HepG2 (cell line): ENCODE data around the gene PML. TPM values are rescaled to one million over a fixed set of nuclear protein-coding genes. Genes with fewer than 3 reads are reported as not detected.

ENCODE experiments used
- ASH2L ChIP-seq: fragments of 300-600, 200-600 bp; sonication (generic); IDR thresholded peaks from 2 replicates; pipeline ENCODE4 v1.7.0; 2017; ENCODE audit warnings: low read depth, mild to moderate bottlenecking, moderate library complexity, mixed read lengths, low read length; ENCODE audit not compliant: insufficient read length
- EZH2 ChIP-seq: conservative IDR thresholded peaks from 2 replicates; pipeline ENCODE4 v1.6.1; 2012; ENCODE audit warnings: mild to moderate bottlenecking, low read depth, low read length, moderate library complexity
- FIP1L1 ChIP-seq: fragments of 200-400 bp; formaldehyde crosslinking; IDR thresholded peaks from 2 replicates; pipeline ENCODE4 v1.6.1; 2018; ENCODE audit warnings: low read depth, mild to moderate bottlenecking, low read length, moderate library complexity, borderline replicate concordance; ENCODE audit not compliant: insufficient read depth
- FOXM1 ChIP-seq: sonication (generic); formaldehyde crosslinking; IDR thresholded peaks from 2 replicates; pipeline ENCODE4 v1.5.0; 2020; ENCODE audit warnings: missing genetic modification reagents
- IKZF1 ChIP-seq: fragments of 450-650 bp; IDR thresholded peaks from 2 replicates; pipeline ENCODE4 v1.7.1; 2016
- JARID2 ChIP-seq: sonication (generic); formaldehyde crosslinking; IDR thresholded peaks from 2 replicates; pipeline ENCODE4 v1.8.1; 2023; ENCODE audit warnings: missing genetic modification reagents, inconsistent platforms; ENCODE audit not compliant: insufficient replicate concordance
- KDM4B ChIP-seq: sonication (generic); formaldehyde crosslinking; IDR thresholded peaks from 2 replicates; pipeline ENCODE4 v1.4.0; 2020; ENCODE audit warnings: missing genetic modification reagents
- PHF5A ChIP-seq: IDR thresholded peaks from one replicate; pipeline ENCODE4 v1.6.1; 2018; ENCODE audit warnings: low read depth, missing genetic modification reagents; ENCODE audit not compliant: unreplicated experiment
- TOE1 ChIP-seq: sonication (generic); formaldehyde crosslinking; IDR thresholded peaks from 2 replicates; pipeline ENCODE4 v1.4.0; 2020; ENCODE audit warnings: mild to moderate bottlenecking, missing genetic modification reagents
- TOPORS ChIP-seq: sonication (generic); formaldehyde crosslinking; IDR thresholded peaks from 2 replicates; pipeline ENCODE4 v1.8.0; 2023; ENCODE audit warnings: mild to moderate bottlenecking, missing genetic modification reagents
- TRIM24 ChIP-seq: sonication (generic); formaldehyde crosslinking; IDR thresholded peaks from 2 replicates; pipeline ENCODE4 v1.8.0; 2022; ENCODE audit warnings: mild to moderate bottlenecking, missing genetic modification reagents
- ZMYM2 ChIP-seq: sonication (generic); formaldehyde crosslinking; IDR thresholded peaks from 2 replicates; pipeline ENCODE4 v1.8.0; 2022; ENCODE audit warnings: mild to moderate bottlenecking, missing genetic modification reagents
- ZNF17 ChIP-seq: sonication (generic); formaldehyde crosslinking; IDR thresholded peaks from 2 replicates; pipeline ENCODE4 v1.5.0; 2020; ENCODE audit warnings: mild to moderate bottlenecking, missing genetic modification reagents
- ZNF329 ChIP-seq: sonication (generic); formaldehyde crosslinking; IDR thresholded peaks from 2 replicates; pipeline ENCODE4 v1.9.0; 2021; ENCODE audit warnings: low read depth, mild to moderate bottlenecking, missing genetic modification reagents
- ZNF749 ChIP-seq: sonication (generic); formaldehyde crosslinking; IDR thresholded peaks from 2 replicates; pipeline ENCODE4 v1.8.0; 2022; ENCODE audit warnings: mild to moderate bottlenecking, missing genetic modification reagents, moderate library complexity, borderline replicate concordance
- ZNF772 ChIP-seq: sonication (generic); formaldehyde crosslinking; IDR thresholded peaks from 2 replicates; pipeline ENCODE4 v1.5.0; 2020; ENCODE audit warnings: mild to moderate bottlenecking, missing genetic modification reagents
- polyA plus RNA-seq, 8 experiments: library from polyadenylated mRNA; depleted of rRNA in 3 of 8; stranded (reverse) in 7 of 8; unstranded in 1 of 8; fragments of >200 nt; fragmentation: Illumina TruSeq in 4 of 8; extraction: Trizol in 4 of 8; gene quantifications; 2 replicates each; pipeline versions ENCODE4 v1.2.1 to v1.2.3, GENCODE V29; 2011 to 2016; ENCODE audit warnings: low read depth in 4 of 8, missing spikeins in 1 of 8, mixed read lengths in 1 of 8; ENCODE audit not compliant: insufficient read depth in 1 of 8
- total RNA-seq, 5 experiments: library from RNA; depleted of rRNA; stranded (reverse); fragments of >200 nt; fragmentation: Illumina TruSeq; extraction: Trizol; gene quantifications; 2 replicates each; pipeline ENCODE4 v1.2.3, GENCODE V29; 2016; ENCODE audit warnings: low read depth in 1 of 5
- TF ChIP-seq, protein P1 (sequence below): sonication (generic); formaldehyde crosslinking; IDR thresholded peaks from 2 replicates; pipeline ENCODE4 v1.5.1; 2020; ENCODE audit warnings: missing genetic modification reagents, mild to moderate bottlenecking, borderline replicate concordance
- TF ChIP-seq, protein P2 (sequence below): sonication (generic); formaldehyde crosslinking; IDR thresholded peaks from 2 replicates; pipeline ENCODE4 v1.4.0; 2020; ENCODE audit warnings: mild to moderate bottlenecking, missing genetic modification reagents
- TF ChIP-seq, protein P3 (sequence below): sonication (generic); formaldehyde crosslinking; IDR thresholded peaks from 2 replicates; pipeline ENCODE4 v1.4.0; 2020; ENCODE audit warnings: missing genetic modification reagents, borderline replicate concordance
- TF ChIP-seq, protein P4 (sequence below): sonication (generic); formaldehyde crosslinking; IDR thresholded peaks from 2 replicates; pipeline ENCODE4 v1.9.0; 2021; ENCODE audit warnings: missing genetic modification reagents, borderline replicate concordance

PML gene
- total and polyA plus RNA-seq, 2 of the 13 experiments (the other 11 are each of a cell fraction or from before 2014, with no cell fraction given): 2.9 to 3.9 TPM

DNA sequence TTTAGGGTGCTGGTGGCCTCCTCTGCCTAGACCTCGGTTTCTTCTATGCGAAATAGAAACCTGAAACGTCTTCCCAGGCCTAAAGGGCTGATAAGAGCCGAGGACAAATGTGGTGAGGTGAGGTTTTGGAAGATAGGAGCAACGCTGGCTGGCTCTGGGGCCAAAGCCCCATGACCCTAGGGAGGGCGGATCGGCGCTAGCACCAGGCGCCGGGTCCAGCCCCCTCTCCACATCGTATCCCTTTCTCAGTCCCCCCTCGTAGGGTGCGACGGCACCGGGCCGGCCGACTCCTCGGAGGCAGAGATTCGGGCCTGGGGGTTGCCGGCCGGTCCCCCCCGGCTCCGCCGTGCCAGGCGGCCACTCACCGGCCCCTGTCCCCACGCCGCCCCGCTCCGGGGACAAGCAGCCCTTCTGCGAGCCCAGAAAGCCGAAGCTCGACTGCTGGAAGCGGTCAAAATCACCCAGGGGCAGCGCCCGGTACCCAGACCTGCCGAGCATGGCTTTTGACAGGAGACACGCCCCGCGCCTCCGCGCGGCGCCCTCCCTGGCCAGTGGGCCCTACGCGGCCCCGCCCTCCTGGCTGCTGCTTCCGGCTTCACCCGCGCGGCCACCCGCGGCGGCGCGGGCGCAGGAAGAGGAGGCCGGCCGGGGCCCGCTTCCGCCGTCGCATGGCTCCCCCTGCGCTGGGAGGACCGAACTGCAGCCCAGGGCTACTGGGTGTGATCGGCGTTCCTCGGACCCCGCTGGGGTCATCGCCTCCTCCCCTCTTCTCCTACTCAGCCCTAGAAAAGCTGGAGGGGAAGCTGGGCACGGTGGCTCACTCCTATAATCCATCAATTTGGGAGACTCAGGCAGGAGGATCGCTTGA, 2.6 kb upstream of the PML start, which contains the start of gene STOML1 (continued):
- no peak for TF ChIP-seq ZMYM2 (CRISPR knock-in tag)
- TF ChIP-seq ZNF749 (CRISPR knock-in tag): peak; percentile 17; the same call in 1 of the 2 replicates
- TF ChIP-seq, protein P1, sequence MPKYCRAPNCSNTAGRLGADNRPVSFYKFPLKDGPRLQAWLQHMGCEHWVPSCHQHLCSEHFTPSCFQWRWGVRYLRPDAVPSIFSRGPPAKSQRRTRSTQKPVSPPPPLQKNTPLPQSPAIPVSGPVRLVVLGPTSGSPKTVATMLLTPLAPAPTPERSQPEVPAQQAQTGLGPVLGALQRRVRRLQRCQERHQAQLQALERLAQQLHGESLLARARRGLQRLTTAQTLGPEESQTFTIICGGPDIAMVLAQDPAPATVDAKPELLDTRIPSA (CRISPR knock-in tag): no peak
- TF ChIP-seq TRIM24 (CRISPR knock-in tag): no peak
- TF ChIP-seq TOPORS (CRISPR knock-in tag): no peak
- TF ChIP-seq ASH2L: peak; percentile 53
- no peak for TF ChIP-seq FIP1L1
- TF ChIP-seq, protein P2, sequence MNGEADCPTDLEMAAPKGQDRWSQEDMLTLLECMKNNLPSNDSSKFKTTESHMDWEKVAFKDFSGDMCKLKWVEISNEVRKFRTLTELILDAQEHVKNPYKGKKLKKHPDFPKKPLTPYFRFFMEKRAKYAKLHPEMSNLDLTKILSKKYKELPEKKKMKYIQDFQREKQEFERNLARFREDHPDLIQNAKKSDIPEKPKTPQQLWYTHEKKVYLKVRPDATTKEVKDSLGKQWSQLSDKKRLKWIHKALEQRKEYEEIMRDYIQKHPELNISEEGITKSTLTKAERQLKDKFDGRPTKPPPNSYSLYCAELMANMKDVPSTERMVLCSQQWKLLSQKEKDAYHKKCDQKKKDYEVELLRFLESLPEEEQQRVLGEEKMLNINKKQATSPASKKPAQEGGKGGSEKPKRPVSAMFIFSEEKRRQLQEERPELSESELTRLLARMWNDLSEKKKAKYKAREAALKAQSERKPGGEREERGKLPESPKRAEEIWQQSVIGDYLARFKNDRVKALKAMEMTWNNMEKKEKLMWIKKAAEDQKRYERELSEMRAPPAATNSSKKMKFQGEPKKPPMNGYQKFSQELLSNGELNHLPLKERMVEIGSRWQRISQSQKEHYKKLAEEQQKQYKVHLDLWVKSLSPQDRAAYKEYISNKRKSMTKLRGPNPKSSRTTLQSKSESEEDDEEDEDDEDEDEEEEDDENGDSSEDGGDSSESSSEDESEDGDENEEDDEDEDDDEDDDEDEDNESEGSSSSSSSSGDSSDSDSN (CRISPR knock-in tag): peak; percentile 19; the same call in 1 of the 2 replicates
- no peak for TF ChIP-seq FOXM1 (CRISPR knock-in tag)
- TF ChIP-seq ZNF329: no peak
- no peak for TF ChIP-seq ZNF772 (CRISPR knock-in tag)
- TF ChIP-seq EZH2: no peak
- no peak for TF ChIP-seq TOE1 (CRISPR knock-in tag)
- TF ChIP-seq, protein P3, sequence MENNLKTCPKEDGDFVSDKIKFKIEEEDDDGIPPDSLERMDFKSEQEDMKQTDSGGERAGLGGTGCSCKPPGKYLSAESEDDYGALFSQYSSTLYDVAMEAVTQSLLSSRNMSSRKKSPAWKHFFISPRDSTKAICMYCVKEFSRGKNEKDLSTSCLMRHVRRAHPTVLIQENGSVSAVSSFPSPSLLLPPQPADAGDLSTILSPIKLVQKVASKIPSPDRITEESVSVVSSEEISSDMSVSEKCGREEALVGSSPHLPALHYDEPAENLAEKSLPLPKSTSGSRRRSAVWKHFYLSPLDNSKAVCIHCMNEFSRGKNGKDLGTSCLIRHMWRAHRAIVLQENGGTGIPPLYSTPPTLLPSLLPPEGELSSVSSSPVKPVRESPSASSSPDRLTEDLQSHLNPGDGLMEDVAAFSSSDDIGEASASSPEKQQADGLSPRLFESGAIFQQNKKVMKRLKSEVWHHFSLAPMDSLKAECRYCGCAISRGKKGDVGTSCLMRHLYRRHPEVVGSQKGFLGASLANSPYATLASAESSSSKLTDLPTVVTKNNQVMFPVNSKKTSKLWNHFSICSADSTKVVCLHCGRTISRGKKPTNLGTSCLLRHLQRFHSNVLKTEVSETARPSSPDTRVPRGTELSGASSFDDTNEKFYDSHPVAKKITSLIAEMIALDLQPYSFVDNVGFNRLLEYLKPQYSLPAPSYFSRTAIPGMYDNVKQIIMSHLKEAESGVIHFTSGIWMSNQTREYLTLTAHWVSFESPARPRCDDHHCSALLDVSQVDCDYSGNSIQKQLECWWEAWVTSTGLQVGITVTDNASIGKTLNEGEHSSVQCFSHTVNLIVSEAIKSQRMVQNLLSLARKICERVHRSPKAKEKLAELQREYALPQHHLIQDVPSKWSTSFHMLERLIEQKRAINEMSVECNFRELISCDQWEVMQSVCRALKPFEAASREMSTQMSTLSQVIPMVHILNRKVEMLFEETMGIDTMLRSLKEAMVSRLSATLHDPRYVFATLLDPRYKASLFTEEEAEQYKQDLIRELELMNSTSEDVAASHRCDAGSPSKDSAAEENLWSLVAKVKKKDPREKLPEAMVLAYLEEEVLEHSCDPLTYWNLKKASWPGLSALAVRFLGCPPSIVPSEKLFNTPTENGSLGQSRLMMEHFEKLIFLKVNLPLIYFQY (CRISPR knock-in tag): peak; percentile 64; the same call in 1 of the 2 replicates
- TF ChIP-seq ZNF17 (CRISPR knock-in tag): no peak
- TF ChIP-seq PHF5A: no peak
- no peak for TF ChIP-seq KDM4B (CRISPR knock-in tag)
- no peak for TF ChIP-seq IKZF1
- TF ChIP-seq, protein P4, sequence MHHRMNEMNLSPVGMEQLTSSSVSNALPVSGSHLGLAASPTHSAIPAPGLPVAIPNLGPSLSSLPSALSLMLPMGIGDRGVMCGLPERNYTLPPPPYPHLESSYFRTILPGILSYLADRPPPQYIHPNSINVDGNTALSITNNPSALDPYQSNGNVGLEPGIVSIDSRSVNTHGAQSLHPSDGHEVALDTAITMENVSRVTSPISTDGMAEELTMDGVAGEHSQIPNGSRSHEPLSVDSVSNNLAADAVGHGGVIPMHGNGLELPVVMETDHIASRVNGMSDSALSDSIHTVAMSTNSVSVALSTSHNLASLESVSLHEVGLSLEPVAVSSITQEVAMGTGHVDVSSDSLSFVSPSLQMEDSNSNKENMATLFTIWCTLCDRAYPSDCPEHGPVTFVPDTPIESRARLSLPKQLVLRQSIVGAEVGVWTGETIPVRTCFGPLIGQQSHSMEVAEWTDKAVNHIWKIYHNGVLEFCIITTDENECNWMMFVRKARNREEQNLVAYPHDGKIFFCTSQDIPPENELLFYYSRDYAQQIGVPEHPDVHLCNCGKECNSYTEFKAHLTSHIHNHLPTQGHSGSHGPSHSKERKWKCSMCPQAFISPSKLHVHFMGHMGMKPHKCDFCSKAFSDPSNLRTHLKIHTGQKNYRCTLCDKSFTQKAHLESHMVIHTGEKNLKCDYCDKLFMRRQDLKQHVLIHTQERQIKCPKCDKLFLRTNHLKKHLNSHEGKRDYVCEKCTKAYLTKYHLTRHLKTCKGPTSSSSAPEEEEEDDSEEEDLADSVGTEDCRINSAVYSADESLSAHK (CRISPR knock-in tag): no peak
- TF ChIP-seq JARID2: no peak
